Islet precursor cell (in vitro differentiated cells): ENCODE measurements around the gene PKNOX2.
A peak's percentile ranks its signal among the peaks of the same experiment; 100 is the strongest.

Experiments used
- DNase-seq: peaks from one replicate; pipeline ENCODE4 v3.0.0-alpha.2; 2018

Gene PKNOX2

DNA sequence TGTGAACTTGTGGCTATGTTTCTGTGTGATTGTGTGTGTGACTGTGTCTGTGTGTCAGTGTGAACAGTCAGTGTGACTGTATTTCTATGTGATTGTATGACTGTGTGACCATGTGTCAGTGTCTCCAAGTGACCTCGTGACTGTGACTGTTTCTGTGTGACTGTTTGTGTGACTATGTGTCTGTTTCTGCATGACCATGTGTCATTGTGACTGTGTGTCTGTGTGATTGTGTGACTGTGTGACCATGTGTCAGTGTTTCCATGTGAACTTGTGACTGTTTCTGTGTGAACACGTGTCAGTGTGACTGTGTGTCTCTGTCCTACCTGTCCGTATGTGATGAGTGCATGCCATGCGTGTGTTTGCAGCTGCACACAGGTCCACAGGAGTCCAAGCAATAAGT, 8.8 kb upstream of the PKNOX2 start:
- DNase-seq = no peak

GRCh38 chr11:125156346-125157117, 8.0 kb upstream of the PKNOX2 start:
- no peak for DNase-seq

GRCh38 chr11:125157118-125157733, 7.3 kb upstream of the PKNOX2 start:
- DNase-seq = no peak

GRCh38 chr11:125157953-125158680, 6.4 kb upstream of the PKNOX2 start:
- DNase-seq = no peak

DNA sequence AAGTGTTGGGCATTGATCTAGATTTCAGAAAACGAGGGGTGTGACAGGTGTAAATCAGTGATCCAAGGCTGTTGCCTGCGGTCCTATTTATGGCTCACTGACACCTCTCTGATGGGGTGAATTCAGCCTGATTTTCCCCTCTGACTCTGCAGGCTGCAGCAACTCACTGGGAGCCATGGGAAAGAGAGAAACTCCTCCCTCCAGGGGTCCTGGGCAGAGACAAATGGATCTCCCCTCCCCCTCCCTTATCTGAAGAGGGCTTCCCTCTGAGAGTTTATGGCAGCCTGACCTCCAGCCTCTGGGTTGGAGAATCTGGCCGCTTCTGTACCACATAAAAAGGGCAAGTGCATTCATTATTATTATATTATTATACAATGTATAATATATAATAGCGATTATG, 1.8 kb upstream of the PKNOX2 start:
- no peak for DNase-seq

DNA sequence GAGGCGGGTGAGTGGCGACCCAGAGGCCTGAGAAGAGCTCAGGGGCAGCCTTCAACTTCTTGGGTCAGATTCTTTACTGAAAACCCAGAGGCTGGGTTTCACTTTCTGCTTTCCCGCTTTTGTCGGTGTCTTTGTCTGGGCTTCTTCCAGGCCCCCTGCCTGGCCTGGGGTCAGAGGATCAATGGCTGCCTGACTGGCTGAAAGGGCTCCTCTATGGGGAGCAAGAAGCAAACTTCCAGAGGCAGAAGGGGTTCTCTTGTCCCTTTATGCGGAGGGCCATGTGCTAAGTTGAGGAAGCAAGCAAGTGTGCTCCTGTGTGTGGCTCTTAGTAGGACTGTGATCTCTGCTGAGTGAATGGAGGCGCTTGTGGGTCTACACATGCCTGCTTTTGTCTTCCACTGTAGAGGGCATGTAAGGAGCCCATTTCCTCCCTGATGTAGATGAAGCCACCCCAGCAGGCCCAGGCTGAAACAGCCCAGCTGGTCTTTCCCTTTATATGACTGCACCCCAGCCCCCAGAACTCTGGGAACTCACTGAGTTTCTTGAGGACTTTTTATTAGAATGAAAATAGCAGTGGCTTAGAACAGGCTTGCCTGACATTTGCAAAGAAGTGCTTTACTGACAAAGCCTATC, 1.0 kb upstream of the PKNOX2 start:
- no peak for DNase-seq

GRCh38 chr11:125164091-125164421, 495 bp upstream of the PKNOX2 start:
- DNase-seq = no peak

DNA sequence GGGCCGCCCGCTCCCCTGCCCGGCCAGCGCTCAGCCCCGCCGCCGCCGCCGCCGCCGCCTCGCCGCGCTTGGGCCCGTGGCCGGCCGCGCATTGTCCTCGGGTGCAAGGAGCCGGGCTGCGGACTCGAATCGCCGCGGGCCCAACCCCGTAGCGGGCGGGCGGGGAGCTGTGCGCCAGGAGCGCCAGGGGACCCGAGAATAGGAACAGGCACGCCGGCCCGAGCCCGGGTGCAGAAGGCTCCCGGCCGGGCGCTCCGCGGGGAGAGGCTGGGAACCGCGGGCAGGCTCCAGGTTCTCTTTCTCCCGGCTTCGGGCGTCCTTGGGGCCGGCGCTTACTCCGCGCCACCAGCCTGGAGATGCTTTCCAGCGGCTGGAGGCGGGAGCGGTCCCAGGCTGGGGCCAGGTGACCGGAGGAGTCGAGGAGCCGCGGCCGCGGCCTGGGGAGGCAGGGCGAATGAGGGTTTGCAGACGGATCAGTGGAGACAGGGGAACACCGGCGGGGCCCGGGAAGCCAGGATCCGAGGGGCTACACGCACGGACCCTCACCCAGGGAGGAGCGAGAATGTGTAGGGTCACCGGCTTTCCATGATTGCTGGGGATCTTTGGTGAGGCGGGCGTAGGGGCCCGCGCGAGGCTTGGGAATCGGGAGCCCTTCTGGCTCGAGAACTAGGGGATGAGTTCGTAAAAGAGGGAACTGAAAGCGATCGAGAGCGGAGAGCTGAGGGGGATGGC, 726 bp downstream of the PKNOX2 start:
- peak; percentile 77 for DNase-seq

- peak; percentile 76 for DNase-seq
These were observed 1.6 kb downstream of the PKNOX2 start for GRCh38 chr11:125165843-125166763.

DNA sequence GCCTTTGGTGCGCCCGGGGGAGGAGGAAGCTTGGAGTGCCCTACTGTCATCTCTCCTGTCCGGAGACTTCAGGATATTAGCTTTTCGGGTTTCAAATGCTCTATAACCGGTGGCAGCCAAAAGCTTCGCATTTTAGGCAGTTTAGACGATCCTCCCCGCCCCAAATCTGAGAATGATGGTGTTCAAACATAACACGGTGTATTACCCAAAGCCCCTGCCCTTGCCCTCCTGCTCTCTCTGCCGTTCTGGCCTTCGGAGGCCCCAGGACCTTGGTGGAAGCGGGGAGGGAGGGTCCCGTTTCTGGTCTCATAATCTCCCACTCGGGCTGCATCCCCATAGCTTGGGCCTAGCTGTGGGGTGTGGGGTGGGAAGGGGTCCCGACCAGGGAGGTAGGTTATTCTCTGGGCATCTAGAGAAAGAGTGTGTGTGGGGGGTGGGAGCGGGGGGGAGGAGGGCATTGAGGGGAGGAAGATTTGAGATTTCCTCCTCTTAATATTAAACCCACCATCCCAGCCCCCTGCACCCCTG, 2.3 kb downstream of the PKNOX2 start:
- DNase-seq = no peak

DNA sequence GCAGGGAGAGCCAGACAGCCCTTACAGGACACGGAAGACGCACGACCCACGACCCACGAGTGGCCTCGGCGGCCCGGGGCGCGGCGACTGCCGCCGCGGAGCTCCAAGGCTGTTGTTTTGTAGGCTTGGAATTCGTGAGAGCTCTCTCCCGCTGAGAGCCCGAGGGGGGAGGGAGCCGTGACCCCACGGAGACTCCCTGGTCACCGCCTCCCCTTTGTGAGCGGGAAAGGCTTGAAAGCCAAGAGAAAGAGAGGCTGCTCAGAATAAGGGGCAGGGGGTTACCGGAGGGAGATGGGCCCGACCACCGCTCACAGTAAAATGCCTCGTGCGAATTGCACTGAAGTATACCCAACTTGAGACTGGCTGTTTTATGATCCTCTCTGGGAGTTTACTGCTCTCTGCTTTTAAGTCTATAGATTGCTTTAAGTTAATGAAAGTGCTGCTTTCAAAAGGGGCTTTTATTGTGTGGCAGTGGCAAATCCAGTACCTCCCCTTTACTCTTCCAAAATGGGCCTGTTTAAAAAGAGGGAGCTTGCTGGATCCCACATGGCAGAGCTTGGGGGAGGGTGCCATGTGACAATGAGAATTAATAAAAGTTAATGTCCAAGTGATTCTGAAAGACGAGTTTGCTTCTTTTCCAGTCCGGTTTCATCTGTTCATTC, 2.9 kb downstream of the PKNOX2 start:
- DNase-seq = peak; percentile 74

- no peak for DNase-seq
These were observed 3.6 kb downstream of the PKNOX2 start for GRCh38 chr11:125167954-125168835.

DNA sequence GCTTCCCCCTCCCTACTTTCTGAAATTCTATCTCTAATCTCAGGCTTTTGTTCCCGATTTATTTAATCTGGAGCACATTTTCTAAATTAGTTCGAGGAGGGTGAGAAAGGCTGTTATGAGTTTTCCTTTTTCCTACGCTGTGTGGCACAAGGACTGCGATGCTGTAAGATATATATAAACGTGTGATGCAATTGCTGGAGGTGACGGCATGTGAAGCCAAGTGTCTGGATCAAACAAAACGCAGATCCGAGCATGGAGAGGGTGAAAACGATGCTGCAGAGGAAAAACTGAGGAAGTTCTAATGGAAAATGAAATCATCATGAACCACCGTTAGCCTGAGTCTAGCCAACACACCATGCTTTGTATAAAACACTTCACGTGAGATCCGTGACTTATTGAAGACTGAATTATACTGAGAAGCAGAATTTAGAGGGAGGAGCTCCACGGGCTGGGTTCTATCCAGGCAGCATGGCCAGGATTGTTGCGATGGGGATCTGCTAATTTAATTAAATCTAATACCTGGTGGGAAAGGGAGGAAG, 4.4 kb downstream of the PKNOX2 start:
- no peak for DNase-seq

- peak; percentile 67 for DNase-seq
These were observed 5.5 kb downstream of the PKNOX2 start for GRCh38 chr11:125170001-125170509.

- no peak for DNase-seq
These were observed 6.0 kb downstream of the PKNOX2 start for GRCh38 chr11:125170510-125171031.

DNA sequence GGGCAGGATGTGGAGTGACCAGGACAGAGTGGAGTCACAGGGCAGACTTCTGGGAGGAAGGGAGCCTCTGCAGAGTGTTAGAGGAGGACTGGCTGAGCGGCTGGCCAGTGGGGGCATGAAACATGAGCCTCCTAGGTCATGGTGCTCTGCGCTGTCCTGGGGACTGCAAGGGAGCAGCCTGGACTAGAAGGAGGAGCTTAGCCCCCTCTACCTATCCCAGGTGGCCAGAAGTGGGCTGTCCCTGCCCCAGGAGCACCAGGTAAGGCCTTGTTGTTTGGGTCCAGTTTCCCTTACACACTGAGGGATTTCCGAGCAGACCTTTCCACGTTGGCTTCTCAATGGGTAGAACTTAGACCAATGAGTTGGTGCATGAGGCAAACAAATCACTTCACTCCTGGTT, 7.4 kb downstream of the PKNOX2 start:
- DNase-seq = no peak

GRCh38 chr11:125173027-125173426, 8.5 kb downstream of the PKNOX2 start:
- DNase-seq = no peak

- DNase-seq = no peak
These were observed 9.0 kb downstream of the PKNOX2 start for GRCh38 chr11:125173556-125173955.

- DNase-seq = no peak
These were observed 9.5 kb downstream of the PKNOX2 start for GRCh38 chr11:125174057-125174456.
